K562 (cell line): ENCODE data around the gene ZMYND8. TPM values are rescaled to one million over a fixed set of nuclear protein-coding genes. Genes with fewer than 3 reads are reported as not detected.

Source experiments
- ATAC-seq: fragments of 200-7000 bp; cut with Tn5 transposase; 3 replicates; pipeline ENCODE4 v1.9.1; 2020; ENCODE audit warnings: moderate library complexity
- BruUV-seq: library from RNA; stranded (reverse); fragments of 400-500 nt; replicated peaks from 2 replicates; lab custom pipeline; 2021; lab: Mats Ljungman, UMichigan
- CTCF ChIA-PET: fragments of 300-600 bp; formaldehyde crosslinking; extraction: SDS; loops from one replicate; lab custom pipeline; 2021; ENCODE audit warnings: low intra/inter-chr PET ratio; lab: Yijun Ruan, JAX
- POLR2A ChIA-PET: fragments of 300-600, 350-650 bp; sonication (Branson Sonifier 250); formaldehyde crosslinking; extraction: SDS; loops from one replicate; lab custom pipeline; 2021; ENCODE audit warnings: antibody characterized with exemption, inconsistent platforms; lab: Yijun Ruan, JAX
- DNase-seq, 4 experiments: peaks; one replicate each; pipeline versions ENCODE4 v3.0.0 to v3.0.0-alpha.2; 2011 to 2018; ENCODE audit warnings: low spot score in 3 of 4, mixed read lengths in 3 of 4; ENCODE audit errors: extremely low read depth in 1 of 4
- FAIRE-seq: peaks from 2 replicates; lab custom pipeline; 2011; peaks lifted over from hg19 to GRCh38; lab: Jason Lieb, UNC
- H2AFZ ChIP-seq: 2 replicates; pipeline ENCODE4 v1.6.0; 2011; ENCODE audit warnings: low read depth, low read length, control low read depth, inconsistent platforms
- H3K27ac ChIP-seq: fragments of 200-600 bp; 3 replicates; pipeline ENCODE4 v1.8.0; 2011; ENCODE audit warnings: low read depth, mild to moderate bottlenecking, control low read depth, inconsistent platforms, low read length, moderate library complexity, mixed read lengths; ENCODE audit errors: extremely low read depth
- H3K27me3 ChIP-seq, 2 experiments: fragments of 300-600 bp in 1 of 2; 2 replicates in 1 of 2; 3 replicates in 1 of 2; pipeline versions ENCODE4 v1.6.0 to v1.8.0; 2011; ENCODE audit warnings: inconsistent platforms in 2 of 2, low read length in 2 of 2, mild to moderate bottlenecking in 1 of 2, mixed read lengths in 1 of 2, moderate library complexity in 1 of 2; ENCODE audit not compliant: control insufficient read depth in 2 of 2, insufficient read depth in 2 of 2
- H3K36me3 ChIP-seq: fragments of 300-600 bp; 3 replicates; pipeline ENCODE4 v1.8.0; 2011; ENCODE audit warnings: mild to moderate bottlenecking, low read length, inconsistent platforms; ENCODE audit not compliant: control insufficient read depth, insufficient read depth
- H3K4me1 ChIP-seq, 2 experiments: fragments of 200-600 bp in 1 of 2; replicated peaks in 1 of 2; 2 replicates in 1 of 2; 3 replicates in 1 of 2; pipeline versions ENCODE4 v1.5.1 to v1.8.0; 2011; ENCODE audit warnings: inconsistent platforms in 2 of 2, low read length in 2 of 2, mild to moderate bottlenecking in 1 of 2, mixed read lengths in 1 of 2, moderate library complexity in 1 of 2; ENCODE audit not compliant: control insufficient read depth in 2 of 2, insufficient read depth in 2 of 2
- H3K4me2 ChIP-seq: 2 replicates; pipeline ENCODE4 v1.6.1; 2011; ENCODE audit warnings: low read length, control low read depth, inconsistent platforms, mixed read lengths; ENCODE audit not compliant: insufficient read depth
- H3K4me3 ChIP-seq: fragments of 200-600 bp; sonication (generic), shearing (Covaris generic); 2 replicates; pipeline ENCODE4 v1.5.1; 2016; ENCODE audit warnings: control low read depth, inconsistent platforms
- H3K79me2 ChIP-seq: fragments of 200-600 bp; 3 replicates; pipeline ENCODE4 v1.8.0; 2011; ENCODE audit warnings: low read length, inconsistent platforms; ENCODE audit not compliant: control insufficient read depth, insufficient read depth
- H3K9ac ChIP-seq, 2 experiments: 2 replicates each; pipeline versions ENCODE4 v1.6.0 to v1.6.1; 2011; ENCODE audit warnings: low read depth in 2 of 2, low read length in 2 of 2, control low read depth in 1 of 2, inconsistent platforms in 1 of 2, mild to moderate bottlenecking in 1 of 2, mixed read lengths in 1 of 2; ENCODE audit not compliant: insufficient read depth in 1 of 2
- H3K9me1 ChIP-seq: one replicate; pipeline ENCODE4 v1.6.0; 2011; ENCODE audit warnings: inconsistent platforms, mild to moderate bottlenecking, low read length, moderate library complexity; ENCODE audit not compliant: control insufficient read depth, insufficient read depth
- H3K9me3 ChIP-seq: replicated peaks from 2 replicates; pipeline ENCODE4 v1.5.1; 2011; ENCODE audit warnings: low read depth, low read length, inconsistent platforms; ENCODE audit not compliant: control insufficient read depth, insufficient read depth
- H4K20me1 ChIP-seq: replicated peaks from 2 replicates; pipeline ENCODE4 v1.6.1; 2011; ENCODE audit warnings: low read length, inconsistent platforms, mixed read lengths; ENCODE audit not compliant: control insufficient read depth, insufficient read depth
- CREB3L1 ChIP-seq: fragments of 450-650 bp; IDR thresholded peaks from 2 replicates; pipeline ENCODE4 v1.6.1; 2014; ENCODE audit warnings: low read depth, mild to moderate bottlenecking, moderate library complexity, borderline replicate concordance
- EP300 ChIP-seq: IDR thresholded peaks from 2 replicates; pipeline ENCODE4 v1.6.1; 2012; ENCODE audit warnings: low read length, improper control_type of control experiment
- GATAD2B ChIP-seq: fragments of 450-650 bp; IDR thresholded peaks from 2 replicates; pipeline ENCODE4 v1.6.1; 2017; ENCODE audit warnings: mild to moderate bottlenecking, borderline replicate concordance
- PHB ChIP-seq: fragments of 250-450 bp; sonication (Bioruptor Pico); IDR thresholded peaks from 2 replicates; pipeline ENCODE4 v1.5.0; 2021
- POLR2A ChIP-seq: fragments of 450-650 bp; conservative IDR thresholded peaks from 2 replicates; pipeline ENCODE4 v1.6.1; 2016
- POLR2AphosphoS5 ChIP-seq: IDR thresholded peaks from 2 replicates; pipeline ENCODE4 v1.6.1; 2011; ENCODE audit warnings: mild to moderate bottlenecking, low read depth, low read length, moderate library complexity; ENCODE audit not compliant: control insufficient read depth, insufficient read depth
- POLR2B ChIP-seq: fragments of 450-650 bp; IDR thresholded peaks from 2 replicates; pipeline ENCODE4 v1.6.1; 2018; ENCODE audit warnings: low read depth; ENCODE audit not compliant: partially characterized antibody
- RBM22 ChIP-seq: fragments of 200-400 bp; formaldehyde crosslinking; IDR thresholded peaks from 2 replicates; pipeline ENCODE4 v1.6.1; 2018; ENCODE audit warnings: low read length, low read depth; ENCODE audit not compliant: poor library complexity, severe bottlenecking
- SUPT5H ChIP-seq: fragments of 450-650 bp; IDR thresholded peaks from 2 replicates; pipeline ENCODE4 v1.6.1; 2016
- ZBTB11 ChIP-seq, 3 experiments: fragments of 200-800 bp in 1 of 3; fragments of 250-450 bp in 1 of 3; fragments of 450-650 bp in 1 of 3; sonication (Bioruptor Pico) in 1 of 3; sonication (Bioruptor generic) in 1 of 3; formaldehyde crosslinking in 1 of 3; IDR thresholded peaks; 2 replicates each; pipeline versions ENCODE4 v1.6.1 to v1.8.0; 2016 to 2022; ENCODE audit warnings: mild to moderate bottlenecking in 2 of 3, missing genetic modification characterization in 2 of 3, missing compliant biosample characterization in 1 of 3, moderate library complexity in 1 of 3
- WGBS: fragments of 100-300 bp; shearing (Covaris generic); methylation state at CpG from one replicate; pipeline ENCODE4 v1.1.6; 2016; ENCODE audit warnings: low coverage, mixed read lengths; ENCODE audit not compliant: insufficient coverage; ENCODE audit errors: missing lambda C conversion rate; 5-methylcytosine and 5-hydroxymethylcytosine counted together
- in situ Hi-C: fragments of 300-500 bp; cut with MboI; formaldehyde crosslinking; loops from 4 replicates; pipeline ENCODE4 v1.15.0; 2018; ENCODE audit warnings: inconsistent platforms, mixed read lengths
- intact Hi-C: fragments of 100-400 bp; cut with micrococcal nuclease; formaldehyde crosslinking; loops from 2 replicates; pipeline ENCODE4 v1.14.2; 2022
- polyA plus RNA-seq, 8 experiments: library from polyadenylated mRNA; depleted of rRNA in 4 of 8; stranded (reverse) in 5 of 8; unstranded in 3 of 8; fragments of >200 nt; fragmentation: Nextera tagmentation in 2 of 8; fragmentation: Illumina TruSeq in 1 of 8; extraction: Ambion mirVana in 2 of 8; extraction: Trizol in 1 of 8; gene quantifications; 2 replicates each; pipeline versions ENCODE4 v1.2.1 to v1.2.3, GENCODE V29; 2011 to 2014; ENCODE audit warnings: inconsistent platforms in 1 of 8, missing spikeins in 1 of 8
- total RNA-seq, 7 experiments: library from RNA; depleted of rRNA in 6 of 7; stranded (reverse); fragments of >200 nt in 6 of 7; fragmentation: Illumina TruSeq in 2 of 7; extraction: Trizol in 2 of 7; gene quantifications; 2 replicates each; pipeline versions ENCODE4 v1.2.1 to v1.2.3, GENCODE V29; 2011 to 2021; ENCODE audit warnings: low replicate concordance in 1 of 7

The ZMYND8 gene
- total and polyA plus RNA-seq, 9 of the 15 experiments (the other 6 are each of a cell fraction or from before 2014, with no cell fraction given) = 31.8 to 148 (median 71.9) TPM

- TF ChIP-seq CREB3L1 (no peak), EP300 (no peak)
- TF ChIP-seq, all 486 proteins: peak for 3
Measured at GRCh38 chr20:47243003-47243402, 113.5 kb downstream of the ZMYND8 start (continued).

DNA sequence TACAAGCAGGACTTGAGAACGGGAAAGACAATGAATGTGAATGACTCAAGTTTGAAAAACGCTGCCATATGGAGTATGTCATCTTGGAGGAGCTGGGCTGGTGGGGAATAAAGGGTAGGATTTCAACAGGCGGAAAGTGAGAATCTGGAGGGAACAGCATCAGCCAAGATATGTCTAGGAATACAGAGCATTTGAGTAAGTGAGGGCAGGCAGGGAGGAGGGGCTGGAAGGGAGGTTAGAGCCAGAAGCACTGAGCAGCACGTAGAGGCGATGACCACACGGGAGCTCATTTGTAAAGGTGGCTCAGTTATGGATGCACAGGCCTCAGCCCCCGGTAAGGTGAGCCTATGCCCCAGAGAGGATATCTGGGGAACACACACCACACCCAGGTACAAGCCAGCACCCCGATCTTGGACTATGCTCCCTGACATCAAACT is 115.1 kb downstream of the ZMYND8 start:
- no peak for DNase-seq
- CTCF ChIA-PET = interaction anchor here (0.7 kb wide), 2 partner anchors 19 to 31 kb away, joined by 3 to 6 read pairs; no protein-coding TSS in a partner anchor
- 86% methylated on average over 8 of the region's 8 CpGs for WGBS
- Histone ChIP-seq H2AFZ (no peak overlapping the region), H3K4me2 (no peak overlapping the region), H3K79me2 (peaks cover 82% of the 10 kb centered on the region)
- TF ChIP-seq POLR2A (peak; percentile 31), POLR2AphosphoS5 (peak; percentile 22; the same call in 1 of the 2 replicates), PHB (no peak), SUPT5H (peak; percentile 38; the same call in 1 of the 2 replicates), RBM22 (peak; percentile 87), GATAD2B (no peak), ZBTB11 (CRISPR knock-in tag; IDR thresholded peaks at IDR 0.05) (peak in 1 of 3 experiments; percentile 93; a peak in 2 of 6 replicates), POLR2B (peak; percentile 29)
- TF ChIP-seq, all 486 proteins: peak for 6
- no peaks in the 10 kb centered on the region for H3K4me1 ChIP-seq
- H3K27ac ChIP-seq = no peak overlapping the region
- no peak overlapping the region for H3K4me3 ChIP-seq
- peaks cover 13% of the 10 kb centered on the region for H4K20me1 ChIP-seq
- POLR2A ChIA-PET = interaction anchor here (0.5 to 2.0 kb wide), 2 partner anchors 12 to 123 kb away, joined by 3 to 6 read pairs; no protein-coding TSS in a partner anchor
- H3K27me3 ChIP-seq = no peaks in the 10 kb centered on the region
- FAIRE-seq = no peak
- BruUV-seq = TSS peak; percentile 26
- ATAC-seq = no peak
- in situ Hi-C loops = no loop called here
- H3K9me1 ChIP-seq = no peaks in the 10 kb centered on the region
- H3K9me3 ChIP-seq = no peaks in the 10 kb centered on the region
- no peak overlapping the region for H3K9ac ChIP-seq
- intact Hi-C loops = no loop called here
- H3K36me3 ChIP-seq = peaks cover 93% of the 10 kb centered on the region
